Anterior cingulate cortex (tissue), 58 donors: Measurements from ENCODE around the gene HTR2C.

Source experiments
- DNase-seq, 58 donors: peaks; one replicate each; lab custom pipeline; 2025; lab: John Stamatoyannopoulos, UW

Gene HTR2C

DNA sequence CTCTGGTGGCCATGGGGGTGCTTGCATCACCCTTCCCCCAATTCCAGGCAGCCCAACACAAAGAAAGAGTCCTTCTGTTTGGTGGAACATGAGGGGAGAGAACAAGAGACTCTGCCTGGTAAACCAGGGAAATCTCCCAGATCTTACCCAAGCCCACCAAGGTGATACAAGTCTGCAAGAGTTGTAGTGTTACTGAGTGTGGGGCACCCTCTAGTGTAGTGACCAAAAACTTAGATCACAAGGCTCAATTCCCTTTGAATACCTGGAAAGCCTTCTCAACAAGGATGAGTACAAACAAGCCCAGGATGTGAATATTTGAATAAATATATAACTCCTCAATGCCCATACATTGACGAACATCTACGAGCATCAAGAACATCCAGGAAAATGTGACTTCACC, 368.8 kb downstream of the HTR2C start:
- no peak for DNase-seq
